PC-3 (cell line): Measurements from ENCODE around the gene MTCL1. TPM values are rescaled to one million over a fixed set of nuclear protein-coding genes. Genes with fewer than 3 reads are reported as not detected.

Experiments used
- ATAC-seq: fragments of 200-7000 bp; cut with Tn5 transposase; 2 replicates; pipeline ENCODE4 v1.9.1; 2020; ENCODE audit warnings: mild to moderate bottlenecking, moderate library complexity
- BruUV-seq: library from RNA; stranded (reverse); fragments of 400-500 nt; replicated peaks from 2 replicates; lab custom pipeline; 2021; lab: Mats Ljungman, UMichigan
- CTCF ChIA-PET: fragments of 300-600 bp; sonication (Branson Sonifier 250); formaldehyde crosslinking; loops from one replicate; lab custom pipeline; 2022; ENCODE audit warnings: antibody characterized with exemption; lab: Charles Lee
- POLR2A ChIA-PET: fragments of 300-600 bp; sonication (Branson Sonifier 250); formaldehyde crosslinking; loops from one replicate; lab custom pipeline; 2022; ENCODE audit warnings: antibody characterized with exemption; ENCODE audit not compliant: unreplicated experiment; lab: Charles Lee
- DNase-seq: peaks from one replicate; pipeline ENCODE4 v3.0.0-alpha.2; 2015
- H2AFZ ChIP-seq: fragments of 300-600 bp; sonication (generic); 2 replicates; pipeline ENCODE4 v1.6.0; 2016; ENCODE audit warnings: antibody characterized with exemption, low read length
- H3F3A ChIP-seq: fragments of 300-600 bp; sonication (generic); one replicate; pipeline ENCODE4 v1.6.0; 2017; ENCODE audit warnings: antibody characterized with exemption, low read length, control low read depth, mild to moderate bottlenecking; ENCODE audit not compliant: unreplicated experiment
- H3K27ac ChIP-seq: fragments of 300-600 bp; sonication (generic); 2 replicates; pipeline ENCODE4 v1.5.1; 2016; ENCODE audit warnings: mild to moderate bottlenecking, low read length
- H3K27me3 ChIP-seq: fragments of 300-600 bp; sonication (generic); 2 replicates; pipeline ENCODE4 v1.6.1; 2016; ENCODE audit warnings: low read length, mixed read lengths
- H3K36me3 ChIP-seq: fragments of 300-600 bp; sonication (generic); 2 replicates; pipeline ENCODE4 v1.6.1; 2016; ENCODE audit warnings: low read depth, mixed run types, low read length, mixed read lengths
- H3K4me1 ChIP-seq: fragments of 300-600 bp; sonication (generic); 2 replicates; pipeline ENCODE4 v1.5.1; 2016; ENCODE audit warnings: low read length; ENCODE audit not compliant: insufficient read depth
- H3K4me2 ChIP-seq: fragments of 300-600 bp; sonication (generic); 2 replicates; pipeline ENCODE4 v1.6.0; 2016; ENCODE audit warnings: low read length
- H3K4me3 ChIP-seq: fragments of 300-600 bp; sonication (generic); 2 replicates; pipeline ENCODE4 v1.5.1; 2016; ENCODE audit warnings: mild to moderate bottlenecking, low read length, mixed read lengths
- H3K79me2 ChIP-seq: fragments of 300-600 bp; sonication (generic); 2 replicates; pipeline ENCODE4 v1.6.1; 2017; ENCODE audit warnings: low read length, mixed read lengths
- H3K9ac ChIP-seq: fragments of 300-600 bp; sonication (generic); 2 replicates; pipeline ENCODE4 v1.6.0; 2016; ENCODE audit warnings: mild to moderate bottlenecking, low read length
- H3K9me2 ChIP-seq: fragments of 300-600 bp; sonication (generic); replicated peaks from 2 replicates; pipeline ENCODE4 v1.6.1; 2016; ENCODE audit warnings: mixed run types, low read length, mixed read lengths
- H3K9me3 ChIP-seq: fragments of 300-600 bp; sonication (generic); 2 replicates; pipeline ENCODE4 v1.6.1; 2016; ENCODE audit warnings: low read length, mixed read lengths
- H4K20me1 ChIP-seq: fragments of 300-600 bp; sonication (generic); 2 replicates; pipeline ENCODE4 v1.6.1; 2016; ENCODE audit warnings: low read length, mixed read lengths
- EZH2 ChIP-seq: fragments of 300-600 bp; sonication (generic); IDR thresholded peaks from one replicate; pipeline ENCODE4 v1.6.1; 2017; ENCODE audit warnings: antibody characterized with exemption, mild to moderate bottlenecking, low read length; ENCODE audit not compliant: unreplicated experiment
- EZH2phosphoT487 ChIP-seq: fragments of 300-600 bp; sonication (generic); IDR thresholded peaks from 2 replicates; pipeline ENCODE4 v1.6.1; 2018; ENCODE audit warnings: mild to moderate bottlenecking, antibody characterized with exemption, low read length, borderline replicate concordance
- intact Hi-C: fragments of 100-400 bp; cut with micrococcal nuclease; formaldehyde crosslinking; loops from 2 replicates; pipeline ENCODE4 v1.9.0; 2023
- total RNA-seq: library from RNA; depleted of rRNA; stranded (reverse); fragments of >200 nt; gene quantifications from 2 replicates; pipeline ENCODE4 v1.2.3, GENCODE V29; 2014
- TF ChIP-seq, protein P1 (sequence below): fragments of 300-600 bp; sonication (generic); conservative IDR thresholded peaks from 2 replicates; pipeline ENCODE4 v1.5.1; 2017; ENCODE audit warnings: antibody characterized with exemption, low read depth, mild to moderate bottlenecking, low read length

MTCL1 gene
- total RNA-seq, 1 experiment from 2014 or later: 33.1 TPM

- intact Hi-C loops: no loop called here
- ATAC-seq (no peak), DNase-seq (no peak)
- Histone ChIP-seq H3K4me1 (peaks cover 14% of the 10 kb centered on the region), H4K20me1 (no peaks in the 10 kb centered on the region), H3K9me2 (no peaks in the 10 kb centered on the region), H3K79me2 (peaks cover 31% of the 10 kb centered on the region; the same call in 1 of the 2 replicates), H3K9ac (no peak overlapping the region), H2AFZ (no peak overlapping the region), H3K36me3 (peaks cover 5% of the 10 kb centered on the region; the same call in 1 of the 2 replicates), H3F3A (peaks cover 6% of the 10 kb centered on the region), H3K9me3 (no peaks in the 10 kb centered on the region), H3K27ac (no peak overlapping the region), H3K27me3 (no peaks in the 10 kb centered on the region), H3K4me2 (no peak overlapping the region), H3K4me3 (no peak overlapping the region)
- TF ChIP-seq EZH2: no peak
- TF ChIP-seq, protein P1, sequence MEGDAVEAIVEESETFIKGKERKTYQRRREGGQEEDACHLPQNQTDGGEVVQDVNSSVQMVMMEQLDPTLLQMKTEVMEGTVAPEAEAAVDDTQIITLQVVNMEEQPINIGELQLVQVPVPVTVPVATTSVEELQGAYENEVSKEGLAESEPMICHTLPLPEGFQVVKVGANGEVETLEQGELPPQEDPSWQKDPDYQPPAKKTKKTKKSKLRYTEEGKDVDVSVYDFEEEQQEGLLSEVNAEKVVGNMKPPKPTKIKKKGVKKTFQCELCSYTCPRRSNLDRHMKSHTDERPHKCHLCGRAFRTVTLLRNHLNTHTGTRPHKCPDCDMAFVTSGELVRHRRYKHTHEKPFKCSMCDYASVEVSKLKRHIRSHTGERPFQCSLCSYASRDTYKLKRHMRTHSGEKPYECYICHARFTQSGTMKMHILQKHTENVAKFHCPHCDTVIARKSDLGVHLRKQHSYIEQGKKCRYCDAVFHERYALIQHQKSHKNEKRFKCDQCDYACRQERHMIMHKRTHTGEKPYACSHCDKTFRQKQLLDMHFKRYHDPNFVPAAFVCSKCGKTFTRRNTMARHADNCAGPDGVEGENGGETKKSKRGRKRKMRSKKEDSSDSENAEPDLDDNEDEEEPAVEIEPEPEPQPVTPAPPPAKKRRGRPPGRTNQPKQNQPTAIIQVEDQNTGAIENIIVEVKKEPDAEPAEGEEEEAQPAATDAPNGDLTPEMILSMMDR: no peak
- TF ChIP-seq EZH2phosphoT487: no peak
- CTCF ChIA-PET: interaction anchor here (0.7 to 1.4 kb wide), 2 partner anchors 15 to 19 kb away, joined by 4 to 7 read pairs; no protein-coding TSS in a partner anchor
- POLR2A ChIA-PET: no interaction called here
- no TSS peak for BruUV-seq
These were observed 21.8 kb downstream of the MTCL1 start for GRCh38 chr18:8726963-8727705.

DNA sequence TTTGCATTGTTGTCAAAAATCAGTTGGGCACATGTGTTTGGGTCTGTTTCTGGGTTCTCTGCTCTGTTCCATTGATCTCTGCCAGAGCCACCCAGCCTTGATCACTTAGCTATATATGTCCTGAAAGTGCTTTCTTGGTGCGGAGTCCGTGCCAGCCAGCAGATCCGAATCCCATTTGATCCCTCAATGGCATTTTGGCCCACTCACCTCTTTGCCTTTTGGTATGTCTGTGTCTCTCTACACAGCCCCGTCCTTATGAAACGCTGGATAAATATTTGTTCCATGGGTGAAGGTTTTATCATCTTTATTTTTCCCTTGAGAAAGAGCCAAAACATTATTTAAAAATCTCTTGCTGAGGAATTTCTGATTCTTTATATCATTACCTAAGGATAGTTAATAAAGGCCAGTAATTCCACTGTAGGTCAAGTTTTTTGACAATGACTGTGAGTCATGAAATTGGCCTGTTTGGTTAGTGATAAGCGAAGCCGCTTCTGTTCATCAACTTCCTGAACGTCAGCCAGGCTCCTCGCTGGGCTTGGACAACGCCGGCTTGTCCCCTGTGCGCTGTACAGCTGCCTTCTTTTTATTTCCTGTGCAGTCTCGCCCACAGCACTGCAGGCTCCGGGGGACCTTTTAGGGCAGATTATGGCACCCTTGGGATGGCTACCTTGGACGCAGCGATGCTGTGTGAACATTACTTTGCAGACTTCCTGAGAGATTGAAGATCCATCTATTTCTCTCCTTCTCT is 24.9 kb downstream of the MTCL1 start:
- Histone ChIP-seq H4K20me1 (no peaks in the 10 kb centered on the region), H3K79me2 (peaks cover 39% of the 10 kb centered on the region), H3K27me3 (no peaks in the 10 kb centered on the region), H3K36me3 (peaks cover 8% of the 10 kb centered on the region; the same call in 1 of the 2 replicates), H3K27ac (peak overlapping the region; percentile 82), H3F3A (peaks cover 6% of the 10 kb centered on the region), H3K4me2 (peak overlapping the region; percentile 65), H3K9me2 (no peaks in the 10 kb centered on the region), H2AFZ (peak overlapping the region; percentile 46), H3K9ac (peak overlapping the region; percentile 40; the same call in 1 of the 2 replicates), H3K4me1 (peaks cover 19% of the 10 kb centered on the region), H3K9me3 (no peaks in the 10 kb centered on the region), H3K4me3 (peak overlapping the region; percentile 48)
- intact Hi-C loops: loop anchor here (1.0 kb wide), 3 partner anchors 23 to 218 kb away; no protein-coding TSS in a partner anchor
- TF ChIP-seq, protein P1: no peak
- TF ChIP-seq EZH2phosphoT487 (no peak), EZH2 (no peak)
- ChIA-PET POLR2A (interaction anchor here (1.0 kb wide), 1 partner anchor 23 kb away, joined by 8 read pairs; no protein-coding TSS in a partner anchor), CTCF (interaction anchor here (1.2 kb wide), 1 partner anchor 213 kb away, joined by 3 read pairs; no protein-coding TSS in a partner anchor)
- peak; percentile 97 for ATAC-seq
- no TSS peak for BruUV-seq
- peak; percentile 96 for DNase-seq
